ENCODE results near the gene BMPER.
A peak's percentile ranks its signal among the peaks of the same experiment; 100 is the strongest.

BMPER gene

DNA sequence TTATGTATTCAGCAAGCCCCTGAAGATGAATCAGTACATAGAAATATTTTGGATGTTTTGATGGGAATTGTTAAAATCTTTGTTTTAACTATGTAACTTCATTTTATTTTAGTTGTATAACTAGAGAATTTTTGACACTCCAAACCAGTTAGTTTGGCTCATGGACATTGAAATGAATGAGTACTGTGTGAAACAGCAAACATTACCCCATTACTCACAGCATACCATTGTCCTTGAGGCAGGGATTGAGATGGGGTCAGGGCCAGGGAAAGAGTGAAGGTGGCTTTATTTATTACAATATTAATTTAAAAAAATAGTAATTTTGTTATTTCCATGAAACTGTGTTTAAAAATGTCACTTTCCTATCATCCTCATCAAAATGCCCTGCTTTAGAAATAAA lies 4.8 kb upstream of the BMPER start:
- Histone ChIP-seq H3K27me3 (ENCODE audit: control insufficient read depth, insufficient read depth, low read length) (peaks cover 4% of the 10 kb centered on the region), H3K27ac (ENCODE audit: low read depth, low read length) (no peak overlapping the region), H3K9ac (ENCODE audit: low read length) (no peak overlapping the region), H3K4me1 (ENCODE audit: control insufficient read depth, insufficient read depth, low read length) (peaks cover 3% of the 10 kb centered on the region), H3K36me3 (ENCODE audit: control insufficient read depth, insufficient read depth, low read length) (no peaks in the 10 kb centered on the region), H3K4me3 (ENCODE audit: low read length) (no peak overlapping the region)

DNA sequence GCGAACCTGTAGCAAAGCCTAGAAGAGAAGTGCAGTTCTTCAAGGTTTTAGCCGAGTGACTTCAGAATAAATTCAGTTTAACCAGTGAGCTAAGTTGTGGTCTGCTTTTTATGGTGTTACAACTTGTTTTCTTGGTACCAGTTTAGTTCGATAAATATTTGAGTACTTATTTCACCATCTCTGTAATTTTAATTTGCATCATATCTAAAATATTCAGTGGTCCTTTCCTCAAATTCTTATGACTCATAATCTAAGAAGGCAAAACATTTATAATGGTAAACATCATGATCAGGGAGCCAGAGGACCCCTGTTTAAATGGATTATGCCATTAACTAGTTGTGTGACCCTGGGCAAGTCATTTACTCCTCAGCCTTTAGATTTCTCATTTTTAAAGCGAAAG lies 4.1 kb upstream of the BMPER start:
- Histone ChIP-seq H3K27me3 (ENCODE audit: control insufficient read depth, insufficient read depth, low read length) (peaks cover 4% of the 10 kb centered on the region), H3K36me3 (ENCODE audit: control insufficient read depth, insufficient read depth, low read length) (no peaks in the 10 kb centered on the region), H3K27ac (ENCODE audit: low read depth, low read length) (no peak overlapping the region), H3K4me3 (ENCODE audit: low read length) (no peak overlapping the region), H3K4me1 (ENCODE audit: control insufficient read depth, insufficient read depth, low read length) (peaks cover 3% of the 10 kb centered on the region), H3K9ac (ENCODE audit: low read length) (no peak overlapping the region)

DNA sequence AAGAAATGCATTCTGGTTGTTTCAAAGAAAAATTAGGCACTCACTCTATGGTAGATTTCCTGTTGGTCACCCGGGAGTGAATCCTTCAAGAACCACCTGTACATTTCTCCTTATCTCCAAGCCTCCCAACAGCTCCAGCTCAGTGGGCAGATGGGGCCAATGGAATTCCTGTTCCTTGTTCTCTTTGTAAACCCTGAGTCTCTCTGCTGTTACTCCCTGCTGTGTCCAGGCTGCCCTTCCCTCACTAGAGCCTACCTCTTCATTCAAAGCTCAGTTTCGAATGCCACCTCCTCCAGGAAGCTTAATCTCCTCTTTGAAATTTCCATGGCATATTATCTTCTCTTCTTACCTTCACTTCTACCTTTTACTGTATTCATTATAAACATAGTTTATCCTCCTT lies 3.5 kb upstream of the BMPER start:
- Histone ChIP-seq H3K4me3 (ENCODE audit: low read length) (no peak overlapping the region), H3K27me3 (ENCODE audit: control insufficient read depth, insufficient read depth, low read length) (peaks cover 4% of the 10 kb centered on the region), H3K9ac (ENCODE audit: low read length) (no peak overlapping the region), H3K4me1 (ENCODE audit: control insufficient read depth, insufficient read depth, low read length) (peaks cover 3% of the 10 kb centered on the region), H3K36me3 (ENCODE audit: control insufficient read depth, insufficient read depth, low read length) (no peaks in the 10 kb centered on the region), H3K27ac (ENCODE audit: low read depth, low read length) (no peak overlapping the region)

DNA sequence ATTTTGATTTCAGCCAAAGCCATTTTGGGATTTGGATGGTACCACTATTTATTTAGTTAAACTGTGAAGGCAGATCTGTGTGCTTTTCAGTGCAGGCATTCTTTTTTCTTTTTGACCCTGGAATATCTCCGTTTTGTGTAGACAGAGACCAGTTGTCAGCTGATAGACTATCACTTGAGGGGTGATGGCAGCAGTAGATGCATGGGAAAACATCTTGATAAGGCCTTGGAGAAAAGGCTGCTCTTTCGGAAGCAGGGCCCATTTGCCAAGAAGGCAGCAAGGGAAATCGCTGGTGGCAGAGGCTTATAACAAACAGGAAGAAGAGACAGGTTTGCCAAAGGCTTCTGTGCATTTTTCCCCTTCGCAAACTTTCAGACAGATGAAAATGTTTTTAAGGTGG lies 2.6 kb upstream of the BMPER start:
- peaks cover 4% of the 10 kb centered on the region for H3K27me3 ChIP-seq (ENCODE audit: control insufficient read depth, insufficient read depth, low read length)
- no peak overlapping the region for H3K27ac ChIP-seq (ENCODE audit: low read depth, low read length)
- no peaks in the 10 kb centered on the region for H3K36me3 ChIP-seq (ENCODE audit: control insufficient read depth, insufficient read depth, low read length)
- H3K4me3 ChIP-seq (ENCODE audit: low read length), result no peak overlapping the region
- H3K9ac ChIP-seq (ENCODE audit: low read length), result no peak overlapping the region
- peaks cover 3% of the 10 kb centered on the region for H3K4me1 ChIP-seq (ENCODE audit: control insufficient read depth, insufficient read depth, low read length)

DNA sequence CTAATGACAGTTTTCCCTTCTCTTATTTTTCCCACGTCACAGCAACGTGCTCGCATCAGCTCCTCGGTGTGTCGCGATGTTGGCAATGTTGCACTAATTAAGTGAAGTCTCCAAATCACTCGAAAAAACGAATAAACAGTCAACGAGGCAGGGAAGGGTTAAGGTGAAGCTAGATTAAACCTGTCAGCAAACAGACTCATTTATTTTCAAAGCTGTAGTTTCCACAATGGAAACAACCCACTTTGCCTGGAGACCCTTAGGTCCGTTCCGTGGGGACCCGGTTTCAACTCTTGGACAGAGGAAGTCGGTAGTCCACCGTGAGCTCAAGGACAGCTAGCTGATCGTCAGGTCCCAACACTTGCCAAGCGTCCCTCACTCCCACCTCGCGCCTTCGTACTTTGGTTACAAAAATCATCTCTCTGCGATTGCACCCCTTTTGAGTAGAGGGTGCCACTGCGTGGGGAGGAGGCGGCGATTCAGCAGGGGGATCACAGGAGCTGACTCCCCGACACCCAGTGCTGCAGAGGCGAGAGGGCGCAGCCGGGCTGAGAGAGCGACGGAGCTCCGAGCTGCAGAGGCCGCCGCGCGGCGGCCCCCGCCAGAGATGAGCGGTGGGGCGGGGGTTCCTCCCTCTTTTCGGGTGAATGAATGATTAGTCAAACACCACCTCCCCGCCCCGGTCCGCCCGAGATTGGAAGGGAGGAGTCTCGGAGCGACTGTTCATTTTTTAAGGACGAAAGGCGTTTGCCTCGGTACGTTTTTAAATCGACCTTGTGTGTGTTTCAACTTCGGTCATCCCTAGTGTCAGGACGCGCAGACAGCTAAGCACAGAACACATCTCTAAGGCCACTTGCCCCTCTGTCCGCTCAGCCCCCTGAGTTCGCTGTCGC lies 1.3 kb upstream of the BMPER start:
- Histone ChIP-seq H3K36me3 (ENCODE audit: control insufficient read depth, insufficient read depth, low read length) (no peaks in the 10 kb centered on the region), H3K27ac (ENCODE audit: low read depth, low read length) (no peak overlapping the region), H3K4me3 (ENCODE audit: low read length) (peak overlapping the region; percentile 63), H3K9ac (ENCODE audit: low read length) (no peak overlapping the region), H3K27me3 (ENCODE audit: control insufficient read depth, insufficient read depth, low read length) (peaks cover 4% of the 10 kb centered on the region), H3K4me1 (ENCODE audit: control insufficient read depth, insufficient read depth, low read length) (peaks cover 3% of the 10 kb centered on the region)

DNA sequence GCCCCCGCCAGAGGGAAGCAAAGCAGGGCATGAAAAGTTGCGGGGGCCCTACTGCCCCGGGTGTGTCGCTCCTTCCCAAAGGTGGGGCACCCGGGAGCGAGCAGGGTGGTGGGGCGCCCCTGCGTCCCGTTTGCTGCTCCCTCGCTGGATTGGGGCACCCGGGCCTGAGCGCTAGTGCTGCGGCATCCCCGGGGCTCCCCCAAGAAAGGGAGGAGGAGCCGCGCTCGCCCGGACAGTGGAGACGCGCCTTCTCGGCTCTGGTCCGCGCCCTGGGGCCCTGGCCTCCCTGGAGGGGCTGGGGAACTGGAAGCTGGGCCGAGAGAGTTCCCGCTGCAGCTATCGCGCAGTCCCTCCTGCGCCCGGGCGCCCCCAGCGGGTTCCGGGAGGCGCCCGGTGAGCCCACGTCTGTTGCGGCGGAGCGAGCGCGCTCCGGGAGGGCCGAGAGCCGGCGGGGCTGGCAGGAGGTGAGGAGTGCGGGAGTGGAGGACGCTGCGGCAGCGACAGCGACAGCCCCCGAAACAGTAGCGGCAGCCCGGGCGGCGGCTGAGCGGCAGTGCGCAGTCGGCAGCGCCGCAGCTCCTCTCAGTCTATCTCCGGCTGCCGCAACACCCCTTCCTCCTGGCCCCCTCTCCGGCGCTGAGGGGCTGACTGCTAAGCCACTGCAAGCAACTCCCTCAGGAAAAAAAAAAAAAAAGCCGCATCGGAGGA lies 504 bp upstream of the BMPER start:
- Histone ChIP-seq H3K4me3 (ENCODE audit: low read length) (peak overlapping the region; percentile 63), H3K27ac (ENCODE audit: low read depth, low read length) (no peak overlapping the region), H3K9ac (ENCODE audit: low read length) (no peak overlapping the region), H3K4me1 (ENCODE audit: control insufficient read depth, insufficient read depth, low read length) (peaks cover 3% of the 10 kb centered on the region), H3K36me3 (ENCODE audit: control insufficient read depth, insufficient read depth, low read length) (no peaks in the 10 kb centered on the region), H3K27me3 (ENCODE audit: control insufficient read depth, insufficient read depth, low read length) (peaks cover 4% of the 10 kb centered on the region)

DNA sequence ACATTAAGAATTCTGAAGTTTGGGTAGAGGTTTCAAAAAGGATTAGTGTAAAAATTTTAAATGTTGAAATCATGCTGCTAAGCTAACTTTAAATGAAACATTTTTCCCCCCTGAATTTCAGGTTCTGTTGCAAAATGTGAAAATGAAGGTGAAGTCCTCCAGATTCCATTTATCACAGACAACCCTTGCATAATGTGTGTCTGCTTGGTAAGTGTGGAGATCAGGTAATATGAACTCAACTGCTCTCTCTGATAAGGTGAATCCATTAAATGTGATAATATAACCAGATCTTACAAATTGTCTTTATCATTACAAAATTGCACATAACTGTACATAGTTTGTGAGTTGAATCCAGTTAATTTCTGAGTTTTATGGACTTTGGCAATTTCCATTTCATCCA lies 1.4 kb downstream of the BMPER start:
- Histone ChIP-seq H3K27ac (ENCODE audit: low read depth, low read length) (no peak overlapping the region), H3K27me3 (ENCODE audit: control insufficient read depth, insufficient read depth, low read length) (peaks cover 4% of the 10 kb centered on the region), H3K4me1 (ENCODE audit: control insufficient read depth, insufficient read depth, low read length) (peaks cover 3% of the 10 kb centered on the region), H3K36me3 (ENCODE audit: control insufficient read depth, insufficient read depth, low read length) (no peaks in the 10 kb centered on the region), H3K9ac (ENCODE audit: low read length) (no peak overlapping the region), H3K4me3 (ENCODE audit: low read length) (no peak overlapping the region)

DNA sequence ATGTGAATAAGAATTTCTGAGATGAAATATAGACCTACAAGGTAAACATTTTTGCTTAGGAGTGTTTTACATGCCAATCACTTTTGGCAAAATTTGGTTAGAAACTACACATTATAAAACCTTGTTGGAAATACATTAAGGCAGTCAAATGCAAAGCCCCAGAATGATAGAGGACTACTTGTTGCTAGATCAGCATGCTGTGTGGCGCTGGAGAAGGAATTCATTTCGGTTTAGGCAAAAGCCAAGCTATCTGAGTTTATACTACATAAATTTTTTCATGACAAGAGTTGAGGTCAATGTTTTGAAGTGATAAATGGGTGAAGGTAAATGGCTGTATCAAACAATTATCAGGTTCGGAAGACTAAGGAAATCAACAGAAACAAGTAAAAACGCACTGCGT lies 2.3 kb downstream of the BMPER start:
- Histone ChIP-seq H3K9ac (ENCODE audit: low read length) (no peak overlapping the region), H3K4me3 (ENCODE audit: low read length) (no peak overlapping the region), H3K27ac (ENCODE audit: low read depth, low read length) (no peak overlapping the region), H3K4me1 (ENCODE audit: control insufficient read depth, insufficient read depth, low read length) (peaks cover 3% of the 10 kb centered on the region), H3K27me3 (ENCODE audit: control insufficient read depth, insufficient read depth, low read length) (peaks cover 4% of the 10 kb centered on the region), H3K36me3 (ENCODE audit: control insufficient read depth, insufficient read depth, low read length) (no peaks in the 10 kb centered on the region)

DNA sequence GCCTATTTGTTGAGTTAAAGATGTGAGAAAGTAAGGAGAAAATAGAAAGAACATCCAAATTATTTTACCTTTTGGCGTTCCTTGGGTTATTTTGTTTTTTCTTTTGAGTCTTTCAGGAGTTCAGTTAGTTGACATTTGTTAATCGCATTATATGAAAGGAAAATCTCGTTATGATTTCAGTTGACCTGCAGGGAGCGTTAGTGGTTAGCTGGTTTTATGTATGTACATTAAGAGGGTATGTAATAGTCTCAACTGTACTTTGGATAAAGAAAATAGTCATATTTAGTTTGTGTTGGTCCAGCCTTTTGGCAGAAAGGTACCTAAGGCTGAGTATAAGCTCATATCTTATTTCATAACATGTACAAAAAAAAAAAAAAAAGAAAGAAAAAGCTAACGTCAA lies 4.0 kb downstream of the BMPER start:
- H3K27ac ChIP-seq (ENCODE audit: low read depth, low read length), result no peak overlapping the region

DNA sequence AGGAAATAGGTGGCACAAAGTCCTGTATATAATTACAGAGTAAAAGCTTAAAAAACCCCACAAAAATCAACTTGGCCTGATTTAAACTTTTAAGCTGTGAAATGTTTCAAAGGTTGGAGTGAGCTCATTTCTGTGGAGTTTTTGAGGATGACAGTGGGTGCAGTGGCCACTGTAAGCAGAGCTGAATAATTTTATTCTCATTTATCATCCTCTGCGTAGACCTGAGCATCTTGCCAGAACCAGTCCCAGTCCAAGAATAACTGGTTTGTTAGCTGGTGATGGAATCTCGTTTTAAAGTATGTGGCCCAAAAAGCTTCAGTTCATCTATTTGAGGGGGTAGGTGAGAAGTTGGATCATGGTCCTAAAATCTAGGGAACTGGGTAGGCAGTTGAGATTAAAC lies 4.4 kb downstream of the BMPER start:
- Histone ChIP-seq H3K36me3 (ENCODE audit: control insufficient read depth, insufficient read depth, low read length) (no peaks in the 10 kb centered on the region), H3K9ac (ENCODE audit: low read length) (no peak overlapping the region), H3K4me3 (ENCODE audit: low read length) (no peak overlapping the region), H3K4me1 (ENCODE audit: control insufficient read depth, insufficient read depth, low read length) (no peaks in the 10 kb centered on the region), H3K27me3 (ENCODE audit: control insufficient read depth, insufficient read depth, low read length) (no peaks in the 10 kb centered on the region), H3K27ac (ENCODE audit: low read depth, low read length) (no peak overlapping the region)

More for the DNA sequence above, 4.0 kb downstream of the BMPER start:
- H3K9ac ChIP-seq (ENCODE audit: low read length), result no peak overlapping the region
- no peaks in the 10 kb centered on the region for H3K36me3 ChIP-seq (ENCODE audit: control insufficient read depth, insufficient read depth, low read length)
- no peaks in the 10 kb centered on the region for H3K4me1 ChIP-seq (ENCODE audit: control insufficient read depth, insufficient read depth, low read length)
- H3K27me3 ChIP-seq (ENCODE audit: control insufficient read depth, insufficient read depth, low read length), result no peaks in the 10 kb centered on the region
- H3K4me3 ChIP-seq (ENCODE audit: low read length), result no peak overlapping the region

DNA sequence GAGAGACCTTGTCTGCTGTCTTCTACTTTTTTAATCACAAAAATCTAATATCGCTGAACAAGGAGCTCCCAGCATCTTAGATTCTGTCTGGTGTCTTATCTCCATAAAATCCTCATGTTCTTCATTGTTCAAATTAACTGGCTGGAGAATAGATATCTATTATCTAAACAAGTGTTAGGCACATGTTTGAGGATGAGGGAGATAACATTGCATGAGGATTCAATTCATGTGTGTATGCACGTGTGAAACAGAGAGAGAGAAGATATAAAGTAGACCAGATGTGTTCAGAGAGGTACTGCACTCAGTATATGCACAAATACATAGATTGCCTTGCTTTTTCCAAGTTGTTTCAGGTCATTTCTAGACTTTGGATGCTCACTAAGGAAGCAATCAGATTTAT lies 5.4 kb downstream of the BMPER start:
- H3K36me3 ChIP-seq (ENCODE audit: control insufficient read depth, insufficient read depth, low read length), result no peaks in the 10 kb centered on the region
- H3K27ac ChIP-seq (ENCODE audit: low read depth, low read length), result no peak overlapping the region
- no peak overlapping the region for H3K4me3 ChIP-seq (ENCODE audit: low read length)
- H3K4me1 ChIP-seq (ENCODE audit: control insufficient read depth, insufficient read depth, low read length), result no peaks in the 10 kb centered on the region
- no peak overlapping the region for H3K9ac ChIP-seq (ENCODE audit: low read length)
- H3K27me3 ChIP-seq (ENCODE audit: control insufficient read depth, insufficient read depth, low read length), result no peaks in the 10 kb centered on the region

DNA sequence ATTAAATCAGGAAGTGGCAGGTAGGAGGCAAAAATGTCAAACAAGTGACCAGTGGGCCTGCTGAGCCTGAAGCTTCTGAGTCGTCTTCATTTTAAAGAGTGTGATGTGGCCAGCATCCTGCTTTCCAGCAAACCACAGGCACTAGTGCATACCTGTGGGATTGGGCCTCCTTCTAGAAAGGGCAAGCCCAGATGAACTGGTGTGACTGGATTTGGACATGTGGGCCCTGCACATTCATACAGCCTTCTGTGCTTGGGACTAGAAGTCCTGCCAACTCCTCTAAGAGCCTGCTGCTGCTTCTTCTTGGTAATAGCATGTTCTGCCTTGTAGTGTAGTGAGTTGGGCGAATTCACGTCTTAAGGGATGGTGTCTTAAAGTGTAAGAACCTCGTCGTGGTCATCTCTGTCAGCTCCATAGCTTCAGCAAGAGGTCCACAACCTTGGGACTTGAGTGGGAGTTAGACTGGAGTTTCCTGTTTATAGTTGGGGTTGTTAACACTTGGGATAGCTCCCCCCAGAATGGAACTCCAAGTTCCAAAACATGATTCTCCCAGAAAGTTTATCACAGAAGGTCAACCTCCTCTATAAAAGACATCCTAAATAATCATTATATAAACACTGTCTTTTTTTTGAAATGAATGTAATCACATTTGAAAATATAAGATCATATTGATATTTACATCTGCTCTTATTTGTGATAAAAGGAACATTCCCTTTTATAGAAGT lies 11.2 kb downstream of the BMPER start:
- Histone ChIP-seq H3K36me3 (ENCODE audit: control insufficient read depth, insufficient read depth, low read length) (no peaks in the 10 kb centered on the region), H3K4me3 (ENCODE audit: low read length) (no peak overlapping the region)

More for the DNA sequence above, 11.2 kb downstream of the BMPER start:
- no peak overlapping the region for H3K9ac ChIP-seq (ENCODE audit: low read length)
- no peaks in the 10 kb centered on the region for H3K4me1 ChIP-seq (ENCODE audit: control insufficient read depth, insufficient read depth, low read length)
- H3K27me3 ChIP-seq (ENCODE audit: control insufficient read depth, insufficient read depth, low read length), result no peaks in the 10 kb centered on the region
- H3K27ac ChIP-seq (ENCODE audit: low read depth, low read length), result no peak overlapping the region
